D721Med (cell line): Measurements from ENCODE around the gene SS18L1.

Source experiments
- DNase-seq: peaks from one replicate; pipeline ENCODE4 v3.0.0; 2011; ENCODE audit warnings: low spot score; ENCODE audit not compliant: insufficient read length
- FAIRE-seq: peaks from 2 replicates; lab custom pipeline; 2011; peaks lifted over from hg19 to GRCh38; lab: Jason Lieb, UNC
- CTCF ChIP-seq: IDR thresholded peaks from 2 replicates; pipeline ENCODE4 v1.5.1; 2012; ENCODE audit warnings: mild to moderate bottlenecking, control low read depth; ENCODE audit not compliant: insufficient read depth; ENCODE audit errors: missing control alignments

Gene SS18L1

GRCh38 chr20:62190639-62191411, 47.3 kb downstream of the SS18L1 start:
- no peak for TF ChIP-seq CTCF
- no peak for FAIRE-seq
- DNase-seq, result no peak

GRCh38 chr20:62191781-62192559, 48.4 kb downstream of the SS18L1 start:
- FAIRE-seq, result no peak
- no peak for DNase-seq
- no peak for TF ChIP-seq CTCF

GRCh38 chr20:62192635-62193034, 49.1 kb downstream of the SS18L1 start:
- FAIRE-seq (no peak), DNase-seq (no peak)
- TF ChIP-seq CTCF, result no peak

- TF ChIP-seq CTCF, result no peak
- DNase-seq (no peak), FAIRE-seq (no peak)
Observed at GRCh38 chr20:62193079-62194025, 49.8 kb downstream of the SS18L1 start.

GRCh38 chr20:62195075-62195405, 51.5 kb downstream of the SS18L1 start:
- no peak for TF ChIP-seq CTCF
- FAIRE-seq (no peak), DNase-seq (no peak)

GRCh38 chr20:62195736-62196135, 52.2 kb downstream of the SS18L1 start:
- no peak for FAIRE-seq

More at GRCh38 chr20:62195736-62196135, 52.2 kb downstream of the SS18L1 start:
- no peak for TF ChIP-seq CTCF
- DNase-seq, result no peak
